NCI-H1092 treated with DMSO at 0.1 percent for 48 hours (cell line): ENCODE data around the gene ROBO2.

Experiments used
- DNase-seq: peaks from one replicate; lab custom pipeline; 2025; lab: John Stamatoyannopoulos, UW

The ROBO2 gene

GRCh38 chr3:77102951-77103769, 63.3 kb downstream of the ROBO2 start:
- no peak for DNase-seq

GRCh38 chr3:77122652-77123051, 82.8 kb downstream of the ROBO2 start:
- no peak for DNase-seq

GRCh38 chr3:77125966-77126365, 86.1 kb downstream of the ROBO2 start:
- no peak for DNase-seq

- no peak for DNase-seq
These were observed 94.9 kb downstream of the ROBO2 start for GRCh38 chr3:77134769-77135168.

GRCh38 chr3:77137559-77137958, 97.7 kb downstream of the ROBO2 start:
- no peak for DNase-seq

GRCh38 chr3:77139624-77140023, 99.7 kb downstream of the ROBO2 start:
- DNase-seq = no peak

GRCh38 chr3:77141423-77141822, 101.5 kb downstream of the ROBO2 start:
- DNase-seq = no peak

GRCh38 chr3:77142578-77142977, 102.7 kb downstream of the ROBO2 start:
- no peak for DNase-seq

- DNase-seq = no peak
These were observed 106.1 kb downstream of the ROBO2 start for GRCh38 chr3:77146004-77146403.

GRCh38 chr3:77147836-77148578, 108.1 kb downstream of the ROBO2 start:
- DNase-seq = no peak

- DNase-seq = no peak
These were observed 109.5 kb downstream of the ROBO2 start for GRCh38 chr3:77149382-77149781.

- DNase-seq = no peak
These were observed 110.1 kb downstream of the ROBO2 start for GRCh38 chr3:77150028-77150427.

- no peak for DNase-seq
These were observed 110.9 kb downstream of the ROBO2 start for GRCh38 chr3:77150759-77151158.

- DNase-seq = peak; percentile 5
These were observed 119.1 kb downstream of the ROBO2 start for GRCh38 chr3:77158730-77159581.

- peak; percentile 41 for DNase-seq
These were observed 121.1 kb downstream of the ROBO2 start for GRCh38 chr3:77160931-77161497.

- DNase-seq = no peak
These were observed 129.9 kb downstream of the ROBO2 start for GRCh38 chr3:77169823-77170222.

- no peak for DNase-seq
These were observed 131.1 kb downstream of the ROBO2 start for GRCh38 chr3:77171026-77171425.

- peak; percentile 44 for DNase-seq
These were observed 139.9 kb downstream of the ROBO2 start for GRCh38 chr3:77179762-77180161.

- DNase-seq = no peak
These were observed 142.4 kb downstream of the ROBO2 start for GRCh38 chr3:77182341-77182740.

- no peak for DNase-seq
These were observed 146.4 kb downstream of the ROBO2 start for GRCh38 chr3:77186319-77186718.

- DNase-seq = no peak
These were observed 146.8 kb downstream of the ROBO2 start for GRCh38 chr3:77186728-77187127.

GRCh38 chr3:77188210-77188609, 148.3 kb downstream of the ROBO2 start:
- no peak for DNase-seq
